Fibroblast of lung (primary cell): ENCODE measurements around the gene KCNJ6. TPM values are rescaled to one million over a fixed set of nuclear protein-coding genes. Genes with fewer than 3 reads are reported as not detected.

ENCODE experiments used
- DNase-seq, 2 donors: peaks; one replicate each; pipeline versions ENCODE4 v3.0.0 to v3.0.0-alpha.2; 2010; ENCODE audit warnings: low read depth in 2 of 2
- H2AFZ ChIP-seq: 2 replicates; pipeline ENCODE4 v1.5.1; 2012; ENCODE audit warnings: low read length, control low read depth, inconsistent platforms
- H3K27ac ChIP-seq: 2 replicates; pipeline ENCODE4 v1.5.1; 2011; ENCODE audit warnings: low read length, control low read depth; ENCODE audit not compliant: insufficient read depth
- H3K27me3 ChIP-seq: 2 replicates; pipeline ENCODE4 v1.5.1; 2011; ENCODE audit warnings: mild to moderate bottlenecking, low read length; ENCODE audit not compliant: control insufficient read depth, insufficient read depth
- H3K36me3 ChIP-seq: 2 replicates; pipeline ENCODE4 v1.5.1; 2011; ENCODE audit warnings: low read length; ENCODE audit not compliant: control insufficient read depth, insufficient read depth
- H3K4me1 ChIP-seq: 2 replicates; pipeline ENCODE4 v1.5.1; 2011; ENCODE audit warnings: low read length; ENCODE audit not compliant: control insufficient read depth, insufficient read depth; ENCODE audit errors: extremely low read depth
- H3K4me2 ChIP-seq: 2 replicates; pipeline ENCODE4 v1.5.1; 2011; ENCODE audit warnings: low read length, control low read depth; ENCODE audit not compliant: insufficient read depth; ENCODE audit errors: extremely low read depth
- H3K4me3 ChIP-seq, 4 experiments: fragments of 200-600 bp in 1 of 4; sonication (generic) in 1 of 4; replicated peaks in 1 of 4; 2 replicates each; pipeline ENCODE4 v1.5.1; 2011 to 2016; ENCODE audit warnings: low read length in 4 of 4, low read depth in 3 of 4, mild to moderate bottlenecking in 3 of 4, control low read depth in 2 of 4, inconsistent platforms in 1 of 4, mixed read lengths in 1 of 4; ENCODE audit not compliant: insufficient read depth in 1 of 4; ENCODE audit errors: control extremely low read depth in 1 of 4
- H3K79me2 ChIP-seq: 2 replicates; pipeline ENCODE4 v1.5.1; 2012; ENCODE audit warnings: mild to moderate bottlenecking, low read length, inconsistent platforms; ENCODE audit not compliant: control insufficient read depth, insufficient read depth
- H3K9ac ChIP-seq: 2 replicates; pipeline ENCODE4 v1.5.1; 2011; ENCODE audit warnings: mild to moderate bottlenecking, low read length, control low read depth; ENCODE audit not compliant: insufficient read depth
- H3K9me3 ChIP-seq: 2 replicates; pipeline ENCODE4 v1.5.1; 2012; ENCODE audit warnings: low read depth, low read length; ENCODE audit not compliant: control insufficient read depth, insufficient read depth
- H4K20me1 ChIP-seq: 2 replicates; pipeline ENCODE4 v1.5.1; 2011; ENCODE audit warnings: low read length; ENCODE audit not compliant: control insufficient read depth, insufficient read depth; ENCODE audit errors: extremely low read depth
- CTCF ChIP-seq, 2 donors: IDR thresholded peaks in 1 of 2; conservative IDR thresholded peaks in 1 of 2; 1 replicate in 1 of 2; 2 replicates in 1 of 2; pipeline ENCODE4 v1.5.1; 2011 to 2012; ENCODE audit warnings: low read length in 2 of 2, control low read depth in 1 of 2, inconsistent platforms in 1 of 2, low read depth in 1 of 2, mild to moderate bottlenecking in 1 of 2
- EZH2 ChIP-seq: IDR thresholded peaks from 2 replicates; pipeline ENCODE4 v1.5.1; 2012; ENCODE audit warnings: low read length, control low read depth, mild to moderate bottlenecking; ENCODE audit errors: missing control alignments
- polyA plus RNA-seq, 2 donors: library from polyadenylated mRNA; depleted of rRNA in 1 of 2; stranded (reverse) in 1 of 2; unstranded in 1 of 2; fragments of >200 nt; gene quantifications; 2 replicates each; pipeline ENCODE4 v1.2.1, GENCODE V29; 2011 to 2012; ENCODE audit warnings: missing spikeins in 1 of 2
- total RNA-seq: library from RNA; depleted of rRNA; stranded (reverse); fragments of >200 nt; gene quantifications from 2 replicates; pipeline ENCODE4 v1.2.1, GENCODE V29; 2014

The KCNJ6 gene
- total and polyA plus RNA-seq, 2 donors (not counting 1 experiment from before 2014, with no cell fraction given), result under 0.01 to 7.6 TPM

- no peaks in the 10 kb centered on the region for H3K4me1 ChIP-seq
- DNase-seq, result peak; percentile 39 to 54
- H3K4me3 ChIP-seq, result no peak overlapping the region
- no peaks in the 10 kb centered on the region for H3K79me2 ChIP-seq
- H3K9me3 ChIP-seq, result no peaks in the 10 kb centered on the region
- TF ChIP-seq CTCF (conservative IDR thresholded peaks at IDR 0.05 in 1 of 2, IDR thresholded peaks at IDR 0.05 in 1 of 2; ENCODE audit: low read depth in 1 of 2, low read length in 2 of 2), result no peak
- no peak for TF ChIP-seq EZH2
- no peak overlapping the region for H3K4me2 ChIP-seq
- H4K20me1 ChIP-seq, result no peaks in the 10 kb centered on the region
- H3K27me3 ChIP-seq, result no peaks in the 10 kb centered on the region
- H3K9ac ChIP-seq, result no peak overlapping the region
- H2AFZ ChIP-seq, result no peak overlapping the region
- H3K36me3 ChIP-seq, result no peaks in the 10 kb centered on the region
- H3K27ac ChIP-seq, result no peak overlapping the region
Observed at GRCh38 chr21:37670883-37671282, 245.4 kb downstream of the KCNJ6 start.

- Histone ChIP-seq H3K27ac (no peak overlapping the region), H2AFZ (no peak overlapping the region), H3K4me2 (no peak overlapping the region), H3K79me2 (no peaks in the 10 kb centered on the region), H3K4me3 (no peak overlapping the region), H3K27me3 (no peaks in the 10 kb centered on the region), H3K4me1 (no peaks in the 10 kb centered on the region), H4K20me1 (no peaks in the 10 kb centered on the region), H3K36me3 (no peaks in the 10 kb centered on the region), H3K9ac (no peak overlapping the region), H3K9me3 (no peaks in the 10 kb centered on the region)
- TF ChIP-seq CTCF (conservative IDR thresholded peaks at IDR 0.05 in 1 of 2, IDR thresholded peaks at IDR 0.05 in 1 of 2; ENCODE audit: low read depth in 1 of 2, low read length in 2 of 2) (no peak), EZH2 (no peak)
- no peak for DNase-seq
Observed at GRCh38 chr21:37669249-37669648, 247.0 kb downstream of the KCNJ6 start.

- TF ChIP-seq CTCF (conservative IDR thresholded peaks at IDR 0.05 in 1 of 2, IDR thresholded peaks at IDR 0.05 in 1 of 2; ENCODE audit: low read depth in 1 of 2, low read length in 2 of 2), result no peak
- H3K4me1 ChIP-seq, result no peaks in the 10 kb centered on the region
Observed at GRCh38 chr21:37668462-37669239, 247.6 kb downstream of the KCNJ6 start.

More at GRCh38 chr21:37668462-37669239, 247.6 kb downstream of the KCNJ6 start:
- no peaks in the 10 kb centered on the region for H3K9me3 ChIP-seq
- DNase-seq, result no peak
- no peaks in the 10 kb centered on the region for H3K27me3 ChIP-seq
- no peak overlapping the region for H3K4me2 ChIP-seq
- H4K20me1 ChIP-seq, result no peaks in the 10 kb centered on the region
- H3K9ac ChIP-seq, result no peak overlapping the region
- H3K79me2 ChIP-seq, result no peaks in the 10 kb centered on the region
- H3K4me3 ChIP-seq, result no peak overlapping the region
- H3K27ac ChIP-seq, result no peak overlapping the region
- H3K36me3 ChIP-seq, result no peaks in the 10 kb centered on the region
- no peak overlapping the region for H2AFZ ChIP-seq
